A549 (cell line): Measurements from ENCODE around the gene ARVCF.

Experiments
- EP300 ChIP-seq, 2 experiments: fragments of >200 bp; sonication (Bioruptor Twin); formaldehyde crosslinking; IDR thresholded peaks; 2 replicates in 1 of 2; 3 replicates in 1 of 2; pipeline ENCODE4 v1.6.1; 2016 to 2017
- POLR2A ChIP-seq: IDR thresholded peaks from 2 replicates; pipeline ENCODE4 v1.6.1; 2012; ENCODE audit warnings: mild to moderate bottlenecking, low read length

- no peak for TF ChIP-seq EP300 (IDR thresholded peaks at IDR 0.05)
- no peak for TF ChIP-seq POLR2A
These were observed 4.5 kb downstream of the ARVCF start for GRCh38 chr22:20011993-20012740.
